Lower lobe of right lung (tissue), 2 donors: Measurements from ENCODE around the gene PFDN1. TPM values are rescaled to one million over a fixed set of nuclear protein-coding genes. Genes with fewer than 3 reads are reported as not detected.

ENCODE experiments used
- ATAC-seq, 2 donors: fragments of 200-7000 bp; cut with Tn5 transposase; one replicate each; pipeline ENCODE4 v1.9.1; 2020 to 2022; ENCODE audit warnings: mild to moderate bottlenecking in 2 of 2, moderate library complexity in 2 of 2
- DNase-seq: peaks from one replicate; pipeline ENCODE4 v3.0.0-alpha.2; 2020
- H3K27ac ChIP-seq: fragments of 200-600 bp; one replicate; pipeline ENCODE4 v1.8.0; 2022
- H3K27me3 ChIP-seq: fragments of 200-600 bp; one replicate; pipeline ENCODE4 v1.8.0; 2022; ENCODE audit warnings: low read depth
- H3K36me3 ChIP-seq: fragments of 200-600 bp; one replicate; pipeline ENCODE4 v1.8.0; 2022; ENCODE audit warnings: mild to moderate bottlenecking
- H3K4me1 ChIP-seq: fragments of 200-600 bp; one replicate; pipeline ENCODE4 v1.8.0; 2022
- H3K4me3 ChIP-seq: fragments of 200-600 bp; one replicate; pipeline ENCODE4 v1.8.0; 2022; ENCODE audit warnings: mild to moderate bottlenecking
- H3K9me3 ChIP-seq: fragments of 200-600 bp; one replicate; pipeline ENCODE4 v1.8.0; 2022
- intact Hi-C: fragments of 100-400 bp; cut with DNase I; formaldehyde crosslinking; loops from one replicate; pipeline ENCODE4 v1.11.0; 2022
- total RNA-seq: library from RNA; stranded (reverse); fragmentation: NEBNext Ultra II Directional; extraction: Animal tissue kit (Norgen Biotek cat#: 25700); gene quantifications from one replicate; pipeline ENCODE4 v1.2.1, GENCODE V29; 2021
- TF ChIP-seq, protein P1 (sequence below): fragments of 200-600 bp; IDR thresholded peaks from one replicate; pipeline ENCODE4 v1.8.0; 2022; ENCODE audit warnings: antibody characterized with exemption, mild to moderate bottlenecking
- donor health status: DM: no; HTN: yes; CAD: no; lungs with severe emphysema.

The PFDN1 gene
- total RNA-seq, 1 donor from 2014 or later: 47.1 TPM

DNA sequence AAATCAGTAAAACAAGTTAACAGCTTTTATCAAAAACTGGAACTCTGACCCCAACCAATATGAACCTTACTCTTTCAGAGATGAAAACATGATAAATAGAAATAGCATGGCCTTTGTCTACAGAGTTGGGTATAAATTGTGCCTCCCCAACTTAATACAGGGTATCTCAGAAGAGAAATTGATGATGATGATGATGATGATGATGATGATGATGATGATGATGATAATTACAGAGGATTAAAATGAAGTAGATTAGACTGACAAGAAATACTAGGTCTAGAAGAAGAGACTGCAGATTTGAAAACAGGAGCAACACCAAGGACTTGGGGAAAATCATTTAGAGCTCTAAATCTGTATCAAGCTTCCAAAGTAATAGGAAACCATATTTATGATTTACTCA lies 27.1 kb downstream of the PFDN1 start:
- intact Hi-C loops: no loop called here
- Histone ChIP-seq H3K9me3 (no peaks in the 10 kb centered on the region), H3K36me3 (peaks cover 12% of the 10 kb centered on the region), H3K4me3 (no peak overlapping the region), H3K4me1 (peaks cover 14% of the 10 kb centered on the region), H3K27me3 (no peaks in the 10 kb centered on the region), H3K27ac (no peak overlapping the region)
- TF ChIP-seq, protein P1, sequence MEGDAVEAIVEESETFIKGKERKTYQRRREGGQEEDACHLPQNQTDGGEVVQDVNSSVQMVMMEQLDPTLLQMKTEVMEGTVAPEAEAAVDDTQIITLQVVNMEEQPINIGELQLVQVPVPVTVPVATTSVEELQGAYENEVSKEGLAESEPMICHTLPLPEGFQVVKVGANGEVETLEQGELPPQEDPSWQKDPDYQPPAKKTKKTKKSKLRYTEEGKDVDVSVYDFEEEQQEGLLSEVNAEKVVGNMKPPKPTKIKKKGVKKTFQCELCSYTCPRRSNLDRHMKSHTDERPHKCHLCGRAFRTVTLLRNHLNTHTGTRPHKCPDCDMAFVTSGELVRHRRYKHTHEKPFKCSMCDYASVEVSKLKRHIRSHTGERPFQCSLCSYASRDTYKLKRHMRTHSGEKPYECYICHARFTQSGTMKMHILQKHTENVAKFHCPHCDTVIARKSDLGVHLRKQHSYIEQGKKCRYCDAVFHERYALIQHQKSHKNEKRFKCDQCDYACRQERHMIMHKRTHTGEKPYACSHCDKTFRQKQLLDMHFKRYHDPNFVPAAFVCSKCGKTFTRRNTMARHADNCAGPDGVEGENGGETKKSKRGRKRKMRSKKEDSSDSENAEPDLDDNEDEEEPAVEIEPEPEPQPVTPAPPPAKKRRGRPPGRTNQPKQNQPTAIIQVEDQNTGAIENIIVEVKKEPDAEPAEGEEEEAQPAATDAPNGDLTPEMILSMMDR: no peak
- DNase-seq: no peak
- no peak for ATAC-seq

DNA sequence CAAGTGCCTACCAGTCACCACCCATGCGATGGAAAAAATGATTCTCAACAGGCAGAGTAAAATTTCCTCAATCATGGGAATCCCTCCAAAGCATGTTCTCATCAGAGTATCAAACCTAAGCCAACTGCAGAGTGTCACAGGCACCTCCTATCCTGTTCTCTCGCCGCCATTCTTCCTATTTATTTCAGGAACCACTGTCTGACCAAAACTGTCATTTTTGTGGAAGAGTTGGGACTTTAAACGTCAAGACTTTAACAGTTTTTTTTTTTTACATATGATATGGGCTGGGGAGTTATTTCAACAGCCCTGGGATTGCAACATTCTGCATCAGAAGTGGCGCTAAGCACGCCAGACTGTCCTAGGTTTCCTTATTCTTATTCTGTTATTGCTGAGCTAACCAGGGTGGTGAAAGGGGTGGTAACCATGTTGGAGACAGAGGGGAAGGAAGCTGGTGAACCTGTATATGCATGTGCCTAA lies 29.5 kb downstream of the PFDN1 start:
- H3K4me3 ChIP-seq: no peak overlapping the region
- H3K36me3 ChIP-seq: no peaks in the 10 kb centered on the region
- no peaks in the 10 kb centered on the region for H3K9me3 ChIP-seq
- H3K27ac ChIP-seq: peak overlapping the region; percentile 59
- H3K27me3 ChIP-seq: no peaks in the 10 kb centered on the region
- peaks cover 14% of the 10 kb centered on the region for H3K4me1 ChIP-seq
- intact Hi-C loops: no loop called here
- ATAC-seq (peak; percentile 92), DNase-seq (peak; percentile 56)
- TF ChIP-seq, protein P1: no peak

DNA sequence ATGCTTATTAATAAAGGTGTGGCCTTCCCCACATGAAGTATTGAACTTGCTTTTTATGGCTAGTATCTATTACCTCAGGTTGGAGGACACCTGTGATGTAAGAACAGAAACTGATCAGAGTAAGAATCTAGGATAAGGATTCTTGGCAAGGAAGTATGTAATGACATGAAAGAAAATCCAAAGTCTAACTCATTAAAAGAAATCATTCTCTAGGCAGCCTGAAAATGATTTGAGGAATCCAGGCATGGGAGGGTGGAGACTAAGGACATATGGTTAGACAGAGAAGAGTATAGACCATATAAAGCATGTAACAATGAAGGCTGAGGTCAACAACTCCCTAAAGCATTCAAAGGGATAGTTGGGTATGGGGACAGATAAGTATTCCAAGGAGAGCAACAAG lies 32.9 kb downstream of the PFDN1 start:
- DNase-seq (no peak), ATAC-seq (no peak)
- no peak overlapping the region for H3K4me3 ChIP-seq
- no peaks in the 10 kb centered on the region for H3K27me3 ChIP-seq
- no peaks in the 10 kb centered on the region for H3K36me3 ChIP-seq
- no peak overlapping the region for H3K27ac ChIP-seq
- H3K4me1 ChIP-seq: peaks cover 31% of the 10 kb centered on the region
- intact Hi-C loops: no loop called here
- H3K9me3 ChIP-seq: no peaks in the 10 kb centered on the region
- TF ChIP-seq, protein P1: no peak

DNA sequence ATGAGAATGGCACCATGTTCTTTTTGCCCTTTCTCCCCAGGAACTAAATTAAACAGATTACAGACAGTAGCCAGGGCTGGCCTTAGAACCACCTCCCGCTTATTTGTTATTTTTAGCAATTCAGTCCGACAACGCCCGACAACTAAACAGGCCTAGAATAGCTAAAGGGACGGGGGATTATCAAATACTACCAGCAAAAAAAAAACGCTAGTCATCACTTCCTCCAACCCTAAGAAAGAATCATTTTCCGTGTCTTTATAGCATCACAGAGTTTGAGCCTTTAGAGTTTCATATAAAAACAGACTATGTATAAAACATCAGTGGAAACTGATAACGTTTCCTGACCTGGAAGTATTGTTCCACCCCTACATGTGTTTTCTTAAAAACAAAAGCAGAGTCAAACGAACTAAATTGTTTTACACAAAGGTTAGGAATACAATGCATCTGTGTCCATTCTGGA lies 35.3 kb downstream of the PFDN1 start:
- no peaks in the 10 kb centered on the region for H3K27me3 ChIP-seq
- intact Hi-C loops: no loop called here
- H3K36me3 ChIP-seq: no peaks in the 10 kb centered on the region
- DNase-seq (no peak), ATAC-seq (no peak)
- TF ChIP-seq, protein P1: no peak
- H3K4me3 ChIP-seq: no peak overlapping the region
- no peaks in the 10 kb centered on the region for H3K9me3 ChIP-seq
- no peak overlapping the region for H3K27ac ChIP-seq
- peaks cover 22% of the 10 kb centered on the region for H3K4me1 ChIP-seq

DNA sequence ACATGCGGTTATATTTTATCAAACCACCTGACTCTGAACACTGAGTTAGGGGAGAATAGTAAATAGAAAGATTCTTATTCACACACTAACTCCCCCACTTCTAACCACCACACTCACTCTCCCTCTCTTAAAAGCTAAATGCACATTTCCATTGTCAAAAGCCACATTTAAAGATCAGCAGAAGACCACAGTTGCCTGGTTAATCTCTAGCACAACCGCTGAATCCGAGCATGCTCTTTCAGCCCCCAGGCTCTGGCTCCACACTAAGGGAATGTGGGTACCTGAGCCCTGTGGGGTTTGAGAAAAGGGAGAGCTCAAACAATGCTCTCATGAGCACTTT lies 35.7 kb downstream of the PFDN1 start:
- no peaks in the 10 kb centered on the region for H3K36me3 ChIP-seq
- H3K4me1 ChIP-seq: peaks cover 25% of the 10 kb centered on the region
- intact Hi-C loops: no loop called here
- TF ChIP-seq, protein P1: no peak
- H3K4me3 ChIP-seq: no peak overlapping the region
- no peak overlapping the region for H3K27ac ChIP-seq
- H3K27me3 ChIP-seq: no peaks in the 10 kb centered on the region
- no peaks in the 10 kb centered on the region for H3K9me3 ChIP-seq
- ATAC-seq (no peak), DNase-seq (no peak)
